Fibroblast of lung (primary cell): ENCODE data around the gene TNNT3. TPM values are rescaled to one million over a fixed set of nuclear protein-coding genes. Genes with fewer than 3 reads are reported as not detected.

ENCODE experiments used
- DNase-seq, 2 donors: peaks; one replicate each; pipeline versions ENCODE4 v3.0.0 to v3.0.0-alpha.2; 2010; ENCODE audit warnings: low read depth in 2 of 2
- H2AFZ ChIP-seq: 2 replicates; pipeline ENCODE4 v1.5.1; 2012; ENCODE audit warnings: low read length, control low read depth, inconsistent platforms
- H3K27ac ChIP-seq: 2 replicates; pipeline ENCODE4 v1.5.1; 2011; ENCODE audit warnings: low read length, control low read depth; ENCODE audit not compliant: insufficient read depth
- H3K27me3 ChIP-seq: 2 replicates; pipeline ENCODE4 v1.5.1; 2011; ENCODE audit warnings: mild to moderate bottlenecking, low read length; ENCODE audit not compliant: control insufficient read depth, insufficient read depth
- H3K36me3 ChIP-seq: 2 replicates; pipeline ENCODE4 v1.5.1; 2011; ENCODE audit warnings: low read length; ENCODE audit not compliant: control insufficient read depth, insufficient read depth
- H3K4me1 ChIP-seq: 2 replicates; pipeline ENCODE4 v1.5.1; 2011; ENCODE audit warnings: low read length; ENCODE audit not compliant: control insufficient read depth, insufficient read depth; ENCODE audit errors: extremely low read depth
- H3K4me2 ChIP-seq: 2 replicates; pipeline ENCODE4 v1.5.1; 2011; ENCODE audit warnings: low read length, control low read depth; ENCODE audit not compliant: insufficient read depth; ENCODE audit errors: extremely low read depth
- H3K4me3 ChIP-seq, 4 experiments: fragments of 200-600 bp in 1 of 4; sonication (generic) in 1 of 4; replicated peaks in 1 of 4; 2 replicates each; pipeline ENCODE4 v1.5.1; 2011 to 2016; ENCODE audit warnings: low read length in 4 of 4, low read depth in 3 of 4, mild to moderate bottlenecking in 3 of 4, control low read depth in 2 of 4, inconsistent platforms in 1 of 4, mixed read lengths in 1 of 4; ENCODE audit not compliant: insufficient read depth in 1 of 4; ENCODE audit errors: control extremely low read depth in 1 of 4
- H3K79me2 ChIP-seq: 2 replicates; pipeline ENCODE4 v1.5.1; 2012; ENCODE audit warnings: mild to moderate bottlenecking, low read length, inconsistent platforms; ENCODE audit not compliant: control insufficient read depth, insufficient read depth
- H3K9ac ChIP-seq: 2 replicates; pipeline ENCODE4 v1.5.1; 2011; ENCODE audit warnings: mild to moderate bottlenecking, low read length, control low read depth; ENCODE audit not compliant: insufficient read depth
- H3K9me3 ChIP-seq: 2 replicates; pipeline ENCODE4 v1.5.1; 2012; ENCODE audit warnings: low read depth, low read length; ENCODE audit not compliant: control insufficient read depth, insufficient read depth
- H4K20me1 ChIP-seq: 2 replicates; pipeline ENCODE4 v1.5.1; 2011; ENCODE audit warnings: low read length; ENCODE audit not compliant: control insufficient read depth, insufficient read depth; ENCODE audit errors: extremely low read depth
- EZH2 ChIP-seq: IDR thresholded peaks from 2 replicates; pipeline ENCODE4 v1.5.1; 2012; ENCODE audit warnings: low read length, control low read depth, mild to moderate bottlenecking; ENCODE audit errors: missing control alignments
- polyA plus RNA-seq, 2 donors: library from polyadenylated mRNA; depleted of rRNA in 1 of 2; stranded (reverse) in 1 of 2; unstranded in 1 of 2; fragments of >200 nt; gene quantifications; 2 replicates each; pipeline ENCODE4 v1.2.1, GENCODE V29; 2011 to 2012; ENCODE audit warnings: missing spikeins in 1 of 2
- total RNA-seq: library from RNA; depleted of rRNA; stranded (reverse); fragments of >200 nt; gene quantifications from 2 replicates; pipeline ENCODE4 v1.2.1, GENCODE V29; 2014
- TF ChIP-seq, protein P1 (sequence below), 2 donors: IDR thresholded peaks in 1 of 2; conservative IDR thresholded peaks in 1 of 2; 1 replicate in 1 of 2; 2 replicates in 1 of 2; pipeline ENCODE4 v1.5.1; 2011 to 2012; ENCODE audit warnings: low read length in 2 of 2, control low read depth in 1 of 2, inconsistent platforms in 1 of 2, low read depth in 1 of 2, mild to moderate bottlenecking in 1 of 2

TNNT3 gene
- total and polyA plus RNA-seq, 2 donors (not counting 1 experiment from before 2014, with no cell fraction given), result not detected

DNA sequence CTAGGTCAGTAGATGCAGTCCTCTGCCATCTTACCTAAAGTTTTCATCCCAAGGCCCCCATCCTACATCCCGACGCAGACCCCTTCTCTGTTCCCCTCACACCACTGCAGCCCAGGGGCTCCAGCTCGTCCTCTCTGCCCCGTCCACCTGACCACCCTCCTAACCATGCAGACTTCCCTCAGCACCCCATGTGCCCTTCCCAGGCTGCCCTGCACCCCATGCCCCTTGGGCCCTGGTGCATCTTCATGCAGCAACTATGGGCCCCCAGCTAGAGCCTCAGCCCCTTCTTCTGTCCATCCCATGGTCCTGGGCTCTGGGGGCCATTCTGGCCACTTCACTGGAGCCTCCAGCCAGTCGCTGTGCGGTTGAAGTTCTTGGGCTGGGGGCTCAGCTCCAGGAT is 30.7 kb upstream of the TNNT3 start:
- no peak overlapping the region for H3K27ac ChIP-seq

DNA sequence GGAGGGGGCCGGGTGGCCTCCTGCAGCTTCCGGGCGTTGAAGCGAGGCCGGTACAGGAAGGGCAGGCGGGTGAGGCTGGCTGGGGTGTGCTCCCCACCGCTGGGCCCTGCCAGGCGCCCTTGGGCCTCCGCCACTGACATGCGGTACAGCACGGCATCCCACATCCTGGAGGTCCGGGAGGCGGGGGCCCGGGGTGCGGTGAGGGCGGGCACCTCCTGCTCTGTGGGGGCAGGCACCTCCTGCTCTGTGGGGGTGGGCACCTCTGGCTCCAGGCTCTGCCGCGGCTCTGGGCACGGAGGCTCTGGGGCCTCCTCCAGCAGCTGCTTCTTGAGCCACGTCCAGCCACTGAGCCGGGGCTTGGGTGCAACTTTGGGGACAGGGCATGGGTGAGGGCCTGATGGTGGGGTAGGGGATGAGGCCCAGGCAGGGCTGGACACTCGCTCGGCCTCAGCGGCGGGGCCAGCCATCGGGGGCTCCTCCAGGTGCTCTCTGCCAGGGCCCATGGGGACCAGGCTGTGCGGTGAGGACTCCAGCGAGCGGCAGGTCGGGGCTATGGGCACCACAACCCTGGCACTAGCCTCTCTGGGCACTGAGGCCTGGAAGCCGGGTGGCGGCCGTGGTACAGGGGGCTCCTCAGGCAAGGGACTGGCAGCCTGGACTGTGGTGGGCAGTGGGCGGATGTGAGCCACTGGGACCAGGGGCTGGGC is 30.1 kb upstream of the TNNT3 start:
- Histone ChIP-seq H4K20me1 (no peaks in the 10 kb centered on the region), H2AFZ (no peak overlapping the region), H3K27me3 (peaks cover 5% of the 10 kb centered on the region), H3K4me2 (no peak overlapping the region), H3K27ac (no peak overlapping the region), H3K36me3 (no peaks in the 10 kb centered on the region), H3K79me2 (no peaks in the 10 kb centered on the region), H3K9ac (no peak overlapping the region), H3K4me3 (no peak overlapping the region), H3K4me1 (no peaks in the 10 kb centered on the region), H3K9me3 (no peaks in the 10 kb centered on the region)
- no peak for TF ChIP-seq EZH2
- TF ChIP-seq, protein P1, sequence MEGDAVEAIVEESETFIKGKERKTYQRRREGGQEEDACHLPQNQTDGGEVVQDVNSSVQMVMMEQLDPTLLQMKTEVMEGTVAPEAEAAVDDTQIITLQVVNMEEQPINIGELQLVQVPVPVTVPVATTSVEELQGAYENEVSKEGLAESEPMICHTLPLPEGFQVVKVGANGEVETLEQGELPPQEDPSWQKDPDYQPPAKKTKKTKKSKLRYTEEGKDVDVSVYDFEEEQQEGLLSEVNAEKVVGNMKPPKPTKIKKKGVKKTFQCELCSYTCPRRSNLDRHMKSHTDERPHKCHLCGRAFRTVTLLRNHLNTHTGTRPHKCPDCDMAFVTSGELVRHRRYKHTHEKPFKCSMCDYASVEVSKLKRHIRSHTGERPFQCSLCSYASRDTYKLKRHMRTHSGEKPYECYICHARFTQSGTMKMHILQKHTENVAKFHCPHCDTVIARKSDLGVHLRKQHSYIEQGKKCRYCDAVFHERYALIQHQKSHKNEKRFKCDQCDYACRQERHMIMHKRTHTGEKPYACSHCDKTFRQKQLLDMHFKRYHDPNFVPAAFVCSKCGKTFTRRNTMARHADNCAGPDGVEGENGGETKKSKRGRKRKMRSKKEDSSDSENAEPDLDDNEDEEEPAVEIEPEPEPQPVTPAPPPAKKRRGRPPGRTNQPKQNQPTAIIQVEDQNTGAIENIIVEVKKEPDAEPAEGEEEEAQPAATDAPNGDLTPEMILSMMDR (conservative IDR thresholded peaks at IDR 0.05 in 1 of 2, IDR thresholded peaks at IDR 0.05 in 1 of 2; ENCODE audit: low read depth in 1 of 2, low read length in 2 of 2), result no peak
- DNase-seq, result no peak

More for the DNA sequence above, 30.7 kb upstream of the TNNT3 start:
- H3K4me3 ChIP-seq, result no peak overlapping the region
- H3K79me2 ChIP-seq, result no peaks in the 10 kb centered on the region
- H3K4me2 ChIP-seq, result no peak overlapping the region
- no peak for DNase-seq
- H3K36me3 ChIP-seq, result no peaks in the 10 kb centered on the region
- H4K20me1 ChIP-seq, result no peaks in the 10 kb centered on the region
- H3K27me3 ChIP-seq, result peaks cover 5% of the 10 kb centered on the region
- no peaks in the 10 kb centered on the region for H3K9me3 ChIP-seq
- H3K4me1 ChIP-seq, result no peaks in the 10 kb centered on the region
- no peak for TF ChIP-seq EZH2
- TF ChIP-seq, protein P1 (conservative IDR thresholded peaks at IDR 0.05 in 1 of 2, IDR thresholded peaks at IDR 0.05 in 1 of 2; ENCODE audit: low read depth in 1 of 2, low read length in 2 of 2), result no peak
- no peak overlapping the region for H2AFZ ChIP-seq
- no peak overlapping the region for H3K9ac ChIP-seq

DNA sequence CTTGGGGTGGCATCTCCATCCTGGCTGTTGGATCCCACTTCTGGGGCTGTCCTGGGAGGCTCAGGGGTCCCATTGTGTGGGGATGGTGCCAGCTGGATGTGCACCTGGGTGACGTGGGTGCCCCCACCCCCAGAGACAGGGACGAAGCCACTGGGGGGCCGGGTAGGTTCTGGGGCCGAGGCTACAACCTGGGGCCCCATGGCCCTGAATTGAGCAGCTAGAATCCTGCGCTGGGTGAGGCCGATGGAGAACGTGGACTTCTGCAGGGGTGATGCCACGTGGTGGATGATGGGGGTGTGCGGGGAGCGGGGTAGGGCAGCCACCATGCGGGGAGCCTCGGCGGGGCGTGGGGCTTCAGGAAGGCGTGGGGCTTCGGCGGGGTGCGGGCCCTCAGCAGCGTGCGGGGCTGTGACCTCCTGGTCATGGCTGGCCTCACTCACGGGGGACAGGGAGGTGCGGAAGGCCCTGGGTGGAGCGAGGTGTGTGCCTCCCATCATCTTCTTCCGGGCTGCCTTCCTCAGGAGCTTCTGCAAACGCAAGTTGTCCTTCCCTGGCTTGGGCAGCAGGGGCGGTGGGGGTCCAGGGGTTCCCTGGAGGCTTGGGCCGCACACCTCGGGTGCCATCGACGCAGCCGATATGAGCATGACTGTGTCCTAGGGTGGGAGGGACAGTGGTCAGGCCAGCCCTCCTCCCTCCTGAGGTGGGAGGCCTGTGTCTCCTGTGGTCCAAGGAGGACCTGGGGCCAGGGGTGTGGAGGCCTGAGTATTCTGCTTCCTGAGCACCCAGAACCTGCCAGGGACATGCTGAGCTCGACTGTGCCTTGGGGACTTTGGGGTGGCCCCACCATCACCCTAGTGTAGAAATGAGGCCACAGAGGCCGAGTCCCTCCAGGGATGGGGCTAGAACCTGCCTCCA is 29.3 kb upstream of the TNNT3 start:
- peaks cover 5% of the 10 kb centered on the region for H3K27me3 ChIP-seq
- no peaks in the 10 kb centered on the region for H3K9me3 ChIP-seq
- no peak overlapping the region for H3K4me3 ChIP-seq
- no peak overlapping the region for H3K27ac ChIP-seq
- H4K20me1 ChIP-seq, result no peaks in the 10 kb centered on the region
- no peaks in the 10 kb centered on the region for H3K4me1 ChIP-seq
- H3K79me2 ChIP-seq, result no peaks in the 10 kb centered on the region
- H3K36me3 ChIP-seq, result no peaks in the 10 kb centered on the region
- no peak overlapping the region for H3K9ac ChIP-seq
- no peak for DNase-seq
- no peak overlapping the region for H2AFZ ChIP-seq
- H3K4me2 ChIP-seq, result no peak overlapping the region
- TF ChIP-seq EZH2, result no peak
- TF ChIP-seq, protein P1 (conservative IDR thresholded peaks at IDR 0.05 in 1 of 2, IDR thresholded peaks at IDR 0.05 in 1 of 2; ENCODE audit: low read depth in 1 of 2, low read length in 2 of 2), result no peak
